ENCODE data around the gene RBM23. TPM values are rescaled to one million over a fixed set of nuclear protein-coding genes. Genes with fewer than 3 reads are reported as not detected.

Gene RBM23
- total and polyA plus RNA-seq, 9 of the 15 experiments (the other 6 are each of a cell fraction or from before 2014, with no cell fraction given), result 46.0 to 102 (median 58.5) TPM

DNA sequence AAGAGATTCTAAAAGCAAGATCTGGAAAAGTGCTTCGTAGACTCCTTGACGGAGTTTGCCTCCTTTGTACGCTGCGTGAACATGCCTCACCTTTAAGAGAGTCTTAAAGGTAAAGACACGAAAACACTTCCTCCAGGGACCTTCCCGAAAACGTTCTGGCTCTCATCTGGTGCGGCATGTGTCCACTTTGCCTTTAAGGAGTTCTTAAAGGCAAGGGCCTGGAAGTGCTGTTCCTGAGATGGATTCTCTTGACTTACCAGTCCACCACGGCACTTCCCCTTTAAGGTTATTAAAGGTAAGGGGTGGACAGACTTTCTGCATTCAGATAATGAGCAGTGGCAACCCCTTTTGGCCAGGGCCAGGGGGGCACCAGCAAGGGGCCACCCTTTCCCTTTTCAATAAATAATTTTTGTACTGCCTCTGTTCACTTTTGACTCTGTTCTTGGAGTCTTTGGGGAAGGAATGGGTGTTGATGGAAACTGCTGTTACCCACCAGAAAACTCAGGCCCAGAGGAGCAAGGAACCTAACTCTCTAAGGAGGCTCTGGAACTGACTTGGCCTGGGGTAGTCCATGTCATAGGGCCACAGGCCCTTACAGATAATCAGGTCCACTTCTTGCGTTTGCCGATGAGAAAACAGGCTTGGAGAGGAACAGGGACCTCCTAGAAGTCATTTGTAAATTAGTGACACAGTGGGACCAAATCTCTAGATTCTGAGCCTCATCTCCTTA, 31.5 kb downstream of the RBM23 start (continued):
- TF ChIP-seq SIN3A (IDR thresholded peaks at IDR 0.05; ENCODE audit: borderline replicate concordance in 2 of 2, control insufficient read depth in 1 of 2, low read depth in 2 of 2, low read length in 2 of 2) (peak; percentile 12 to 24; a peak in 1 of 4 replicates), TARDBP (IDR thresholded peaks at IDR 0.05) (no peak), MYC (IDR thresholded peaks at IDR 0.05; ENCODE audit: low read depth, low read length) (peak; percentile 67), MYC (CRISPR knock-in tag; IDR thresholded peaks at IDR 0.05; ENCODE audit: borderline replicate concordance, low read depth) (no peak), ZNF764 (CRISPR knock-in tag; IDR thresholded peaks at IDR 0.05; ENCODE audit: low read depth) (no peak), ZFX (CRISPR knock-in tag; IDR thresholded peaks at IDR 0.05) (peak; percentile 5; the same call in 1 of the 2 replicates), CBX3 (IDR thresholded peaks at IDR 0.05; ENCODE audit: borderline replicate concordance in 1 of 2, low read length in 2 of 2) (no peak), POLR2A (conservative IDR thresholded peaks at IDR 0.05) (peak; percentile 36), NBN (IDR thresholded peaks at IDR 0.05; ENCODE audit: low read depth) (peak; percentile 17; the same call in 1 of the 2 replicates), SMAD1 (IDR thresholded peaks at IDR 0.05; ENCODE audit: low read depth, low read length, partially characterized antibody) (no peak), TBL1XR1 (IDR thresholded peaks at IDR 0.05; ENCODE audit: low read length in 2 of 2) (0 out of 4 replicates have a peak, but pooled peaks of 1 of the 2 experiments have one; percentile 20), MEF2D (tag; conservative IDR thresholded peaks at IDR 0.05; ENCODE audit: low read depth) (no peak), SRF (CRISPR knock-in tag; IDR thresholded peaks at IDR 0.05) (no peak), HMGN3 (IDR thresholded peaks at IDR 0.05; ENCODE audit: borderline replicate concordance, extremely low read depth, insufficient read length, low read depth, low read length) (no peak), ZFP30 (CRISPR knock-in tag; IDR thresholded peaks at IDR 0.05; ENCODE audit: borderline replicate concordance) (no peak)
- TF ChIP-seq, protein P1, sequence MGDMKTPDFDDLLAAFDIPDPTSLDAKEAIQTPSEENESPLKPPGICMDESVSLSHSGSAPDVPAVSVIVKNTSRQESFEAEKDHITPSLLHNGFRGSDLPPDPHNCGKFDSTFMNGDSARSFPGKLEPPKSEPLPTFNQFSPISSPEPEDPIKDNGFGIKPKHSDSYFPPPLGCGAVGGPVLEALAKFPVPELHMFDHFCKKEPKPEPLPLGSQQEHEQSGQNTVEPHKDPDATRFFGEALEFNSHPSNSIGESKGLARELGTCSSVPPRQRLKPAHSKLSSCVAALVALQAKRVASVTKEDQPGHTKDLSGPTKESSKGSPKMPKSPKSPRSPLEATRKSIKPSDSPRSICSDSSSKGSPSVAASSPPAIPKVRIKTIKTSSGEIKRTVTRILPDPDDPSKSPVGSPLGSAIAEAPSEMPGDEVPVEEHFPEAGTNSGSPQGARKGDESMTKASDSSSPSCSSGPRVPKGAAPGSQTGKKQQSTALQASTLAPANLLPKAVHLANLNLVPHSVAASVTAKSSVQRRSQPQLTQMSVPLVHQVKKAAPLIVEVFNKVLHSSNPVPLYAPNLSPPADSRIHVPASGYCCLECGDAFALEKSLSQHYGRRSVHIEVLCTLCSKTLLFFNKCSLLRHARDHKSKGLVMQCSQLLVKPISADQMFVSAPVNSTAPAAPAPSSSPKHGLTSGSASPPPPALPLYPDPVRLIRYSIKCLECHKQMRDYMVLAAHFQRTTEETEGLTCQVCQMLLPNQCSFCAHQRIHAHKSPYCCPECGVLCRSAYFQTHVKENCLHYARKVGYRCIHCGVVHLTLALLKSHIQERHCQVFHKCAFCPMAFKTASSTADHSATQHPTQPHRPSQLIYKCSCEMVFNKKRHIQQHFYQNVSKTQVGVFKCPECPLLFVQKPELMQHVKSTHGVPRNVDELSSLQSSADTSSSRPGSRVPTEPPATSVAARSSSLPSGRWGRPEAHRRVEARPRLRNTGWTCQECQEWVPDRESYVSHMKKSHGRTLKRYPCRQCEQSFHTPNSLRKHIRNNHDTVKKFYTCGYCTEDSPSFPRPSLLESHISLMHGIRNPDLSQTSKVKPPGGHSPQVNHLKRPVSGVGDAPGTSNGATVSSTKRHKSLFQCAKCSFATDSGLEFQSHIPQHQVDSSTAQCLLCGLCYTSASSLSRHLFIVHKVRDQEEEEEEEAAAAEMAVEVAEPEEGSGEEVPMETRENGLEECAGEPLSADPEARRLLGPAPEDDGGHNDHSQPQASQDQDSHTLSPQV (IDR thresholded peaks at IDR 0.05), result 0 out of 2 replicates have a peak, but pooled peaks have one; percentile 16
- TF ChIP-seq, protein P2, sequence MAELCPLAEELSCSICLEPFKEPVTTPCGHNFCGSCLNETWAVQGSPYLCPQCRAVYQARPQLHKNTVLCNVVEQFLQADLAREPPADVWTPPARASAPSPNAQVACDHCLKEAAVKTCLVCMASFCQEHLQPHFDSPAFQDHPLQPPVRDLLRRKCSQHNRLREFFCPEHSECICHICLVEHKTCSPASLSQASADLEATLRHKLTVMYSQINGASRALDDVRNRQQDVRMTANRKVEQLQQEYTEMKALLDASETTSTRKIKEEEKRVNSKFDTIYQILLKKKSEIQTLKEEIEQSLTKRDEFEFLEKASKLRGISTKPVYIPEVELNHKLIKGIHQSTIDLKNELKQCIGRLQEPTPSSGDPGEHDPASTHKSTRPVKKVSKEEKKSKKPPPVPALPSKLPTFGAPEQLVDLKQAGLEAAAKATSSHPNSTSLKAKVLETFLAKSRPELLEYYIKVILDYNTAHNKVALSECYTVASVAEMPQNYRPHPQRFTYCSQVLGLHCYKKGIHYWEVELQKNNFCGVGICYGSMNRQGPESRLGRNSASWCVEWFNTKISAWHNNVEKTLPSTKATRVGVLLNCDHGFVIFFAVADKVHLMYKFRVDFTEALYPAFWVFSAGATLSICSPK (IDR thresholded peaks at IDR 0.05; ENCODE audit: borderline replicate concordance), result peak; percentile 100
- TF ChIP-seq, protein P3, sequence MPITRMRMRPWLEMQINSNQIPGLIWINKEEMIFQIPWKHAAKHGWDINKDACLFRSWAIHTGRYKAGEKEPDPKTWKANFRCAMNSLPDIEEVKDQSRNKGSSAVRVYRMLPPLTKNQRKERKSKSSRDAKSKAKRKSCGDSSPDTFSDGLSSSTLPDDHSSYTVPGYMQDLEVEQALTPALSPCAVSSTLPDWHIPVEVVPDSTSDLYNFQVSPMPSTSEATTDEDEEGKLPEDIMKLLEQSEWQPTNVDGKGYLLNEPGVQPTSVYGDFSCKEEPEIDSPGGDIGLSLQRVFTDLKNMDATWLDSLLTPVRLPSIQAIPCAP (CRISPR knock-in tag; IDR thresholded peaks at IDR 0.05; ENCODE audit: borderline replicate concordance), result no peak
- TF ChIP-seq, protein P4, sequence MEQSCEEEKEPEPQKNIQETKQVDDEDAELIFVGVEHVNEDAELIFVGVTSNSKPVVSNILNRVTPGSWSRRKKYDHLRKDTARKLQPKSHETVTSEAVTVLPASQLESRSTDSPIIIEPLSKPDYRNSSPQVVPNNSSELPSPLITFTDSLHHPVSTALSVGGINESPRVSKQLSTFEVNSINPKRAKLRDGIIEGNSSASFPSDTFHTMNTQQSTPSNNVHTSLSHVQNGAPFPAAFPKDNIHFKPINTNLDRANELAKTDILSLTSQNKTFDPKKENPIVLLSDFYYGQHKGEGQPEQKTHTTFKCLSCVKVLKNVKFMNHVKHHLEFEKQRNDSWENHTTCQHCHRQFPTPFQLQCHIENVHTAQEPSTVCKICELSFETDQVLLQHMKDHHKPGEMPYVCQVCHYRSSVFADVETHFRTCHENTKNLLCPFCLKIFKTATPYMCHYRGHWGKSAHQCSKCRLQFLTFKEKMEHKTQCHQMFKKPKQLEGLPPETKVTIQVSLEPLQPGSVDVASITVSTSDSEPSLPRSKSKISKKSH (CRISPR knock-in tag; IDR thresholded peaks at IDR 0.05), result no peak

All from K562 (cell line).